Tibial artery (tissue), 4 donors: ENCODE results near the gene MRPS18A.

Experiments used
- DNase-seq, 2 donors: peaks; one replicate each; pipeline ENCODE4 v3.0.0-alpha.2; 2019
- H3K27ac ChIP-seq, 2 donors: fragments of 200-600 bp; sonication (generic) in 1 of 2; 1 replicate in 1 of 2; 2 replicates in 1 of 2; pipeline ENCODE4 v1.5.1; 2018 to 2019; ENCODE audit warnings: mild to moderate bottlenecking in 1 of 2
- H3K27me3 ChIP-seq, 2 donors: fragments of 200-600 bp; sonication (generic) in 1 of 2; one replicate each; pipeline versions ENCODE4 v1.5.1 to v1.6.0; 2016 to 2019
- H3K36me3 ChIP-seq, 3 donors: fragments of 200-600 bp; sonication (generic) in 2 of 3; one replicate each; pipeline ENCODE4 v1.5.1; 2016 to 2019; ENCODE audit warnings: mild to moderate bottlenecking in 2 of 3
- H3K4me1 ChIP-seq, 4 donors: fragments of 200-600 bp; sonication (generic) in 2 of 4; 1 replicate in 3 of 4; 2 replicates in 1 of 4; pipeline ENCODE4 v1.5.1; 2016 to 2019
- H3K4me3 ChIP-seq, 2 donors: fragments of 200-600 bp; sonication (generic) in 1 of 2; 1 replicate in 1 of 2; 2 replicates in 1 of 2; pipeline ENCODE4 v1.5.1; 2018 to 2019; ENCODE audit warnings: mild to moderate bottlenecking in 2 of 2
- H3K9me3 ChIP-seq, 3 donors: fragments of 200-600 bp; sonication (generic) in 1 of 3; one replicate each; pipeline ENCODE4 v1.5.1; 2016 to 2019
- intact Hi-C: fragments of 100-400 bp; cut with DNase I; formaldehyde crosslinking; loops from one replicate; pipeline ENCODE4 v1.15.0; 2023; ENCODE audit warnings: low total_unique reads
- TF ChIP-seq, protein P1 (sequence below), 2 experiments: fragments of 200-600 bp in 1 of 2; fragments of 450-650 bp in 1 of 2; IDR thresholded peaks; one replicate each; pipeline ENCODE4 v1.5.1; 2017 to 2019; ENCODE audit warnings: antibody characterized with exemption in 2 of 2, mild to moderate bottlenecking in 1 of 2, moderate library complexity in 1 of 2

MRPS18A gene

DNA sequence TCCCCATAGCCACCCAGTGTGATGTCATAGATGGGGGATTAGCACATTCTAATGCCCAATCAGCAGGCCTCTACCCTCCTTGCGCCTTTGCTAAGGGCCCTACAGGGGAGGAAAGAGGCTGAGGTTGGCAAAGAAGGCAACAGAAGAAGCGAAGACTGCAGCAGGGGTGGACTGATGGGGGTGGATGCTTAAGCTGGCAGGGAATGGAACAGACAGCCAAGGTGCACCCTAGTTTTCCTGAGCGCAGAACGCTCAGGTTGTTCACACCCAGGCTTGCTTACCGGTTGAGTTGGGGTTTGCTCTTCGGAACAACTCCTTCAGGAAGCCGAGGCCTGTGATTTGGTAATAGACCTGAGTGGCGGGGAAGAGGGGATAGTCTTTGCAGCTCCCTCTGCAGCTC lies 12.7 kb downstream of the MRPS18A start:
- Histone ChIP-seq H3K4me1 (peaks cover 0 to 14% (median 8%) of the 10 kb centered on the region in 4 donors), H3K9me3 (no peaks in the 10 kb centered on the region), H3K27ac (no peak overlapping the region), H3K4me3 (no peak overlapping the region), H3K27me3 (no peaks in the 10 kb centered on the region), H3K36me3 (peaks cover 68 to 98% (median 91%) of the 10 kb centered on the region in 3 donors)
- DNase-seq: no peak
- intact Hi-C loops: loop anchor here (5.0 kb wide), 1 partner anchor 148 kb away; no protein-coding TSS in a partner anchor
- TF ChIP-seq, protein P1, sequence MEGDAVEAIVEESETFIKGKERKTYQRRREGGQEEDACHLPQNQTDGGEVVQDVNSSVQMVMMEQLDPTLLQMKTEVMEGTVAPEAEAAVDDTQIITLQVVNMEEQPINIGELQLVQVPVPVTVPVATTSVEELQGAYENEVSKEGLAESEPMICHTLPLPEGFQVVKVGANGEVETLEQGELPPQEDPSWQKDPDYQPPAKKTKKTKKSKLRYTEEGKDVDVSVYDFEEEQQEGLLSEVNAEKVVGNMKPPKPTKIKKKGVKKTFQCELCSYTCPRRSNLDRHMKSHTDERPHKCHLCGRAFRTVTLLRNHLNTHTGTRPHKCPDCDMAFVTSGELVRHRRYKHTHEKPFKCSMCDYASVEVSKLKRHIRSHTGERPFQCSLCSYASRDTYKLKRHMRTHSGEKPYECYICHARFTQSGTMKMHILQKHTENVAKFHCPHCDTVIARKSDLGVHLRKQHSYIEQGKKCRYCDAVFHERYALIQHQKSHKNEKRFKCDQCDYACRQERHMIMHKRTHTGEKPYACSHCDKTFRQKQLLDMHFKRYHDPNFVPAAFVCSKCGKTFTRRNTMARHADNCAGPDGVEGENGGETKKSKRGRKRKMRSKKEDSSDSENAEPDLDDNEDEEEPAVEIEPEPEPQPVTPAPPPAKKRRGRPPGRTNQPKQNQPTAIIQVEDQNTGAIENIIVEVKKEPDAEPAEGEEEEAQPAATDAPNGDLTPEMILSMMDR (IDR thresholded peaks at IDR 0.05): no peak

DNA sequence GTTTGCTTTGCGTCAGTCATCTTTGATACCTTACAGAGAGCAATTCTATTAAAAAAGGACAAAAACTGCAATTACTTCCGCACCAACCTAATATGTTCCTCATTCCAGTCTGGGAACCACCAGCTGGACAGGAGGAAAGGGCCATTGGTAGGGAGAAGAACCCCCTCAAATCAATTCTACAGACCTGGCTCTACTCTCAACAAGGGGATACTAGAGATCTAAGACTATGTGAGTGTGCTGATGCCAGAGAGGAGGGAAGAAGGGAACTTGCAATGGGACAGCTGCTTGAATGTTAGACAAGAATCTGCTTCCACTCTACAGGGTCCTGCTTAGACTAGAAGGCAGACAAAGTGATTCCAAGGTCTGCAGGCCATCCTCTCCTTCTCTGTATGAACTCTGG lies 13.3 kb downstream of the MRPS18A start:
- Histone ChIP-seq H3K9me3 (no peaks in the 10 kb centered on the region), H3K4me1 (peaks cover 0 to 20% (median 12%) of the 10 kb centered on the region in 4 donors), H3K4me3 (no peak overlapping the region), H3K27ac (no peak overlapping the region), H3K36me3 (peaks cover 68 to 92% (median 84%) of the 10 kb centered on the region in 3 donors), H3K27me3 (no peaks in the 10 kb centered on the region)
- TF ChIP-seq, protein P1 (IDR thresholded peaks at IDR 0.05): no peak
- DNase-seq: no peak
- intact Hi-C loops: no loop called here

DNA sequence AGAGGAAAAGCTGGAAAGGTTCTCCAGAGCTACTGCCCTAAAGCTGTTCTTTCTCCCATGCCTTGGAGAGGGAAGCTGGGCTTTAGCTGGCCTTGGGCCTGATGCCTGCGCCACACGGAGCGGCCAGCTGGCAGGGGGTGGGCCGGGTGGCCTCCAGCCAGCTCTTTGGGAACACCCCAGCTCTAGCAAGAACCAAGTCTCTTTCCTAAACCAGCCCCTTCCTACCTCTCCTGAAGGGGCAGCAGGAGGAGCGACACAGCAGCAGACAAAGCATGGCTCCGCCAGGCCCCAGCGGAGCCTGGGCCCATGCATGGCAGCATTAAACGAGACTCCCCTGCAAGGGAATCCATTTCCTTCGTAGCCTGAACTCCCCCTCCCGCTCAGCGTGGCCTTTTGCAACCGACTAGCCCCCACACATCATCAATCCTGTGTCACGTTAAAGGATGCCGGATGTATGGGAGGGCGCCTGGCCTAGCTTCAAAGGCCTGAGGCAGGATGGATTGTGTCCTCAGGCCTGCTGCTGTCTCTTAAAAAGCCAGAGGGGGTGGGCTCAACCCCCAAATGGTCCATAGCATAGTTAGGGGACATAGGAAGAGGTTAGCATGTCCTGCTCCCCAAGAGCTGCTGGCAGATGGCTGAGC lies 14.0 kb downstream of the MRPS18A start:
- TF ChIP-seq, protein P1 (IDR thresholded peaks at IDR 0.05): no peak
- intact Hi-C loops: no loop called here
- Histone ChIP-seq H3K27me3 (no peaks in the 10 kb centered on the region), H3K4me1 (peaks cover 0 to 28% (median 19%) of the 10 kb centered on the region in 4 donors), H3K9me3 (no peaks in the 10 kb centered on the region), H3K4me3 (no peak overlapping the region), H3K27ac (no peak overlapping the region), H3K36me3 (peaks cover 67 to 84% (median 77%) of the 10 kb centered on the region in 3 donors)
- DNase-seq: no peak

DNA sequence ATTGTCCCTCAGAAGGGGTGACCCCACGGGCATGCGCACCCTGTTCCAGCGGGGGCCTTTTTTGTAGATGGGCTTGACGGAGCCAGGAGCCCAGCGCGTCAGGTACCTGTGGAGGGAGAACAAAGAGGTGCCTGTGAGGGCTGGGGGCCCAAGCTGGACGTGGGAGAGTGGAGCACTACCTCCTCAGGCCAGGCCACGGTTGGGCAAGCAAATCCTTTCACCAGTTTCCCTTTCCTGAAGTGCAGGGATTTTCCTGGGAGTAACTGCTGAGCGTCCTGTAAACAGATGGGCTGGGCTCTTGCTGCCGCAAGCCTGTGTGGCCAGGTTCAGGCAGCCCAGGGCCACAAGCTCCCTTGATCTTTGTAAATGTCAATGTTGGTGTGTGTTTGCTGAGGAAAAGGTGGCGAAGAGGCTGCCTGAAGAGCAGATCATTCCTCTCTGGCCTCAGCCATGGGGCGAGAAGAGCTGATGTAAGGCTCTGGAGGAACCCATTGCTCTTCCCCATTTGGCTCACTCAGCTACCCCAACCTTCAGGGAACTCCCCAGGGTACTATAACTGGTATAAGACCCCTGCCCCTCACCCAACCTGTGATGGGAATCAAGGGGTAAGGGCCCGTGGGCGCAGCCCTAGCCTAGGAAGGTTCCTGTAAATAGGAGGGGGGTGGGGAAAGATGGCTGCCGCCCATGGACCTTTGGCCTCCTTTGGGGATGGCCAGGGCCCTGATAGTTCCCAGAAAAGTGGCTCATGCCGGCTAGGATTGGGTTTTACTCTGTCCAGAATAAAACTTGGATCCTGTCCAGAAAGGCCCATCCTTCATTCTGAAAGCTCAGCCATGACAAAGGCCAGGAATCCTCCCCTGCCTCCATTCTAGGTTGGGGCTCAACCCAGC lies 15.5 kb downstream of the MRPS18A start:
- peaks cover 52 to 69% (median 62%) of the 10 kb centered on the region in 3 donors for H3K36me3 ChIP-seq
- no peak overlapping the region for H3K27ac ChIP-seq
- DNase-seq: no peak
- no peak overlapping the region for H3K4me3 ChIP-seq
- intact Hi-C loops: no loop called here
- H3K9me3 ChIP-seq: no peaks in the 10 kb centered on the region
- H3K27me3 ChIP-seq: no peaks in the 10 kb centered on the region
- H3K4me1 ChIP-seq: peaks cover 0 to 43% (median 33%) of the 10 kb centered on the region in 4 donors
- TF ChIP-seq, protein P1 (IDR thresholded peaks at IDR 0.05): no peak

DNA sequence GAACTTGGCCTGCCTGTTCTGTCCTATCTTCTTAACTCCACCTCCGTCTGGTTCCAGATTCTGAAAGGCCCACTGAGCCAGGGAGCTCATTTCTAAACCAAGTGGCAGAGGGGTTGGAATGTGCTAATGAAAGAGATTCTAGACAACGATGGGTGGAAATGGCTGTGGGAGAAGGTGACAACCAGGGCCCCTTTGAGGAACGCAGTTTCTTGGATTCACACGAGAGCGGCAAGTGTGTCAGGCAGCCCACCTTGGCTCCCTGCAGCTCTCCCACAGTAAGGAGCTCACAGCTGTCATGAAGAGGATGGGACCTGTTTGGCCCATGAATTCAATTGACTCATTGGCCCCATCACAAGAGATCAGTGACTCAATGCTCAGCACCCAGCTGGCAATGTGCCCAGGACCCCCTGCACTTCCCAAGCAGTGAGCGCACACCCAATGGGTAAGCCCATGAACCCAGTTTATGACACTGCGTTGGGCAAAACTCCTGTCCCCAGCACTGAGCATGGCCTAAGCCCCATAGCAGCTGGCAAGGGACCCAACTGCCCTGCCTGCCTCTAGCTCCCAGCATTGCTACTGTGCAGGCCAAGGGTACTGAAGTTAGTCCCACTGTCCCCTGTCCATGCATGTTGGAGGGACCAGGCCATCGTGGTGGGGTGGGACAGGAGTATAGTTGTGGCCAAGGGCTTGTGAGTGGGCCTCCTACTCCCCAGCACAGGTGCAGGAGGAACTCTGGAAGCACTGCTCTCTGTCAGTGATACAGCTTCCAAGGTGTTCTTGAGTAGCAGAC lies 16.4 kb downstream of the MRPS18A start:
- intact Hi-C loops: no loop called here
- TF ChIP-seq, protein P1 (IDR thresholded peaks at IDR 0.05): no peak
- Histone ChIP-seq H3K27ac (peak overlapping the region in 1 of 2 donors; percentile 74), H3K9me3 (no peaks in the 10 kb centered on the region), H3K4me3 (no peak overlapping the region), H3K27me3 (no peaks in the 10 kb centered on the region), H3K4me1 (peaks cover 0 to 44% (median 33%) of the 10 kb centered on the region in 4 donors), H3K36me3 (peaks cover 43 to 61% (median 54%) of the 10 kb centered on the region in 3 donors)
- no peak for DNase-seq
